GM19099 (cell line): ENCODE measurements around the gene LHX3.

Experiments
- POLR2A ChIP-seq: IDR thresholded peaks from 3 replicates; pipeline ENCODE4 v1.6.1; 2011; ENCODE audit warnings: low read depth; ENCODE audit not compliant: insufficient read length; ENCODE audit errors: extremely low read depth

Gene LHX3

DNA sequence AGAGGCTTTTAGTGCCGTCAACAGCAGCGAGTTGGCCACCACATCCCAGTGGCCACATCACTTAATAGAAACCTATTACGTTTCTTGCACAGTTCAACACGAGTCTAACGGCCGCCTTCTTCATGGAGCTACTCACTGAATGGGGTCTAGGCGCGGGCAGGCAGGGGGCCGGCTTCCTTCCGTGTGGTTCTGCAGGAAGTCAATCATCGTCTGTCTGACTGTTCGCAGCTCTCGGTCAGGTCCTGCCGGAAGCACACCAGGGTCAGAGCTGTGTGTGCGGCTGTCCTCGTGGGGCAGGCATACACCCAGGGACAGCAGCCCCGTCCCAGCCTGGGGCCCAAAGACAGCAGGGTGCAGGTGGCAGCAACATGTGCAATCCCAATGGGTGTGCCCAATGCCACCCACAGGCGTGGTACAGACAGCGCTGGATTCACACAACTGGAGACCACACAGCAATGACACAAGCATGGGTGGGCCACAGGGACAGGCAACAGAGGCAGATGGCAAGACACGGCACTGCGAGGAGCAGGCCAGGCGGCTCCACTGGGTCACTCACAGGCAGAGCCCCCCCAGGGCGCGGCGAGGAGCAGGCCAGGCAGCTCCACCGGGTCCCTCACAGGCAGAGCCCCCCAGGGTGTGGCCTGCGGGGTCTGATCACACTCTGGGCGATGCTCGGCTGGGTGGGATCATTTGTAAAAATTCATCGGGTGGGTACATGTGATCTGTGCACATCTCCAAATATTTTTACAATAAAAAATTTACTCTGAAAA lies 19.1 kb upstream of the LHX3 start:
- no peak for TF ChIP-seq POLR2A

DNA sequence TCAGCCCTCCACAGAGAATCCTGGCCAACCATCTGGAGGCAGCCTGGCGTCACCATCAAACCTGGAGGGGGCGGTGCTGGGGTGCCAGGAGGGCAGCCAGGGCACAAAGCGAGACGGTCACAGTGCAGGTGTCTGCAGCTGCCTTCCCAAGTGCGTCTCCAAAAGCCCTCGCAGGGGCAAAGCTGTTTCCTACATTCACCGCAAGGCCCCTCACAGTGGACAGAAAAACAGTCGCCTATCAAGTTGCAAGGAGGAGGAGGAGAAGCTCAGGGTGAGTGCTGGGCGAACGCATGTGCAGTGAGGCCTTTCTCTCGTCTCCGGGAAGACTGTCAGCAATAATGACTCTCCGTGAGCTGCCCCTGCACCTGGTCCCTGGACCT lies 18.0 kb upstream of the LHX3 start:
- TF ChIP-seq POLR2A: no peak

DNA sequence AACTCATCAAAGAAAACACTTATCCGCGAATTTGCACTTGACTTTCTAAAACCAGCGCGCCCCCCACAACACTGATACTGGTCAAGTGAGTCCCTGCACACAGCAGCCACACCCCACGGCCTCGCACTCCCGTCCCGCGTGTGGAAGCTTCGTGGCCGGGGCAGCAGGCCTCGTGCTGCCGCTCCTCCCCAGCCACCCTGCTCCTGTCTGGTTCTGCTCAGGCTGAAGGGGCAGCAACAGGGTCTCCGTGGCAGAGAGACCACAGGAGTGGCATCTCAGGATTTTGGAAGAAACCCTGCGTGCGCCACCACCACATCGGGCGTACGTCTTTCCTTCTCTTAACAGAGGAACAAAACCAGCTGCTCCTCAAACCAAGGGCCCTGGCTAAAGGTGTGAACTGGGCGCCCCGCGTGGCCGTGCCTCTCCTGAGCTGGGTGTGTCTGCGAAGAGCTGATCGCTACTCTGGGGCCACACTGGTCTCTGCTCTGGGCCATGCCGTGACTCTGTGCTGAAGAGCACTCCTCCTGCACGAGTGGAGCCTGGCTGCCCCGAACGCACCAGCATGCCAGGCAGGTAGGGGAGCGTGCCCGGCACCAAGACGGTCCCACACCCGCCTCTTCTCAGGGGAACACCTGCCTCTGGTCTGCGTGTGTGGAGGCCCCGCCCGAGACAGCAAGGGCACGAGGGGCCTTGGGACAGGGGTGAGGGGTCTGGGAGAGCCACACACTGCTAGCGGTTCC lies 17.4 kb upstream of the LHX3 start:
- no peak for TF ChIP-seq POLR2A

DNA sequence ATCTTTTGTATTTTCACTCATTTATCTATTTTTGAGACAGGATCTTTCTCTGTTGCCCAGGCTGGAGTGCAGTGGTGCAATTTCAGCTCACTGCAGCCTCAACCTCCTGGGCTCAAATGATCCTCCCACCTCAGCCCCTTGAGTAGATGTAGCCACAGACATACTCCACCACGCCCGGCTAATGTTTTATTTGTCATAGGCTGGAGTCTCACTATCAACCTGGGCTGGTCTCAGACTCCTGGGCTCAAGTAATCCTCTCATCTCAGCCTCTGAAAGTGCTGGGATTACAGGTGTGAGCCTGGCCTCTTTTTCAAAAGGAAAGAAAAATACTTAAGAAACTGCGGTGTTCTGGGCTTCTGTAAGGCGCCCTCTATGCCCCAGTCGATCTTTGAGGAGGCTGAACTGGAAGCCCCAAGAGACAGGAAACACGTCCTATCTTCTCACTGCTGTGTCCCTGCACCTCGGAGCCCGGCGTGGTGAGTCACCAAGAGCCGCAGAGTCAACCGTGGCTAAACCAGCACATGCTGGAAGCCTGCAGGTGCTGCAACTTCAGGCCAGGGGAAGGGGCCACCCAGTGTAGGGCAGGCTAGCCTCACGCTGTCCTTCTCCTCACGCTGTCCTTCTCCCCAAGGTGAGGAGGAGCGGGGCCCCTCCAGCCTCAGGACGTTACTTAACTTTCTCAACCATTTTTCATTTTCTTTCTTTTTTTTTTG lies 15.2 kb upstream of the LHX3 start:
- no peak for TF ChIP-seq POLR2A

DNA sequence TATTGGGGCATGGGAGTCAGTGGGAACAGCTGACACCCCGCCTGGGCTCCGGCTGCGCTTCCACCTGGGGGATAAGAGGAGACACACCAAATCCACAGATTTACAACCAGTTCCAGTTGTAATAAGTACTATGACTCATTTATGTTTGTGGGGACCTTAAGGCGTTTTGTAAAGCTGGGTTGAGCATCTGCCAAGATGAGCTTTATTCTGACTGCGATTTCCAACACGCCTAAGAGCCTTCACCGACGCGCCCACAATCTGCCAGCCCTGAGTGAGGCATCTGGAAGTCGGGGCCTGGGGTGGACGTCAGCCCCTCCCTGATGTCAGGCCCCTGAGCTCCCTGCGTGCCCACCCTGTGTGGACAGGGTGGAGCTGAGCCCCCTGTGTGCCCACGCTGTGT lies 14.3 kb upstream of the LHX3 start:
- no peak for TF ChIP-seq POLR2A

DNA sequence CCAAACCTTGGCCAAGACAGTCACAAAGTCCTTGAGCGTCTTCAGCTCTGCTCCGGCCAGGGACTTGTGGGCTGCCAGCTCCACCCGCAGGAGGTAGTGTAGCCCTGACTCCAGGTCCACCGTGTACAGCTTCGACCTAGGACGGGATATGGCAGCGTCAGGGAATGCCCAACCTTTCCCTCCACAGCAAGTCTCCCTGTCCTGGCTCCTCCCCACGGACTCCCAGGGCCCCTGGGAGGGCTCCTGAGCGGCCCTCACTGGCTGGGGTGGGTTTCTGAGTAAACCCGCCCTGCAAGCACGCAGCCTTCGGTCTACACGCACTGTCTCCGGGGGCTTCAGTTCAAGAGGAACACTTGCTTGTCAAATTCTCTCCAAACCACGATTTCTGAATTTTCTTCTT lies 13.7 kb upstream of the LHX3 start:
- no peak for TF ChIP-seq POLR2A

DNA sequence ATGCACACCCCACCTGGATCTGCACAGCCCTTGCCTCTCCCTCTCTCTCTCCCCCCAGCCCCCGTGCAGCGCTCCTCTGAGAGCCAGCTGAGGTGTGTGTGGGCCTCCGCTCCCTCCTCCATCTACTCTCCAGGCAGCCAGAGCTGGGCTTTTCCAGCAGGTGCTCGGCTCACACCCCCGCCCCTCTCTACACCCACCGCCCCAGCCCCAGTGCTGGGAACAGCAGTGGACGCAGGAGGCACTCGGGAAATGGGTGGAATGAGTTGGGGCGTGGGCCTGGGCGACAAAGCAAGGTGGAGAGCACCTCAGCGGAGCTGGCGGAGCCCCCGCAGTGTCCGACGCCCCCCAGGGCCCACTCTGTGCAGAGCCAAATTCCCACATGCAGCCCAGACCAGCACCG lies 13.3 kb upstream of the LHX3 start:
- no peak for TF ChIP-seq POLR2A

DNA sequence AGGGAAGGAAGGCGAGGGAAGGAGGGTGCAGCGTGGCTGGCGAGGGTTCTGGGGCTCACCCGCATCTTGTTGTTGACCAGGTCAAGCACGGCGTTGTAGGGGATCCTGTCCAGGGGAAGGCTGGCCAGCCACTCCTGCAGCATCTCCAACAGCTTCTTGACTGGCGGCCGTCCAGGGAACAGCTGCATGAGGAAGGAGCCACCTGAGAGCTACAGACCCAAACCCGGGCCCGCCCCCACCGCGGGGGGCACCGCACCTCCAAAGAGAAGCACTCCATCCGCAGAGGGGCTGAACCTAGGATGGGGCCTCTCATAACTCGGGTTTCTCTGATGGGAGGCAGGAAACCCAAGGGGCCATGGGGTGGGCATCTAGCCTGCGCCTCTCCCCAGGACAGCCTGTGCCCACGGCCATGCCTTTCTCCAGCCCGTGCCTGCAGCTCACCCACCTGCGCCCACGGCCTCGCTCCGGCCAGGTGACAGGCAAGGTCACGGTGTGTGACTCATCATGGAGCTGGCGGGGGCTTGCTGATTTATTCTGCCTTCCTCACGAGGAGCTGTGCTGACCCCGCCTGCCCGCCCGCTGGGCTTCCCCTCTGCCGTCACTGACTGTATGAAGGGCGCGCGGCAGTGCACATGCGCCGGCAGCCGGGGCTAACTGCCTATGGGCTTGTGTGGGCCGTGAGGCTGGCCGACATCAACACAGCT lies 11.8 kb upstream of the LHX3 start:
- TF ChIP-seq POLR2A: no peak

DNA sequence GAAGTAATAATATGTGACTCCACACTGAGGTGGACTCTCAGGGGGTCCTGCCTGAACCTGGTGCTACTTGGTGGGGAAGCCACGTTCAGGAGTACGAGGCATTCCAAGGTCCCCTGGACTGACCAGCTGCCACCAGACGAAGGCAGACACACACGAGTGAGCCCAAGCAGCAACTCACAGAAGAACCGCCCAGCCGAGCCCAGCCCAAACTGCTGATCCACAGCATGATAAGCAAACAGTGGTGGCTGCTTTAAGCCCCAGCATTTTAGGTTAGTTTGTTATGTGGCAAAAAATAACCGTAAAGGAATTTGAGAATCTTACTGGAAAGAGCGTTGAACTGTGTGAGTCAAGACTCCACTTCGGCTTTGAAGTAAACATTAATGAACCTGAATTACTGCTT lies 8.8 kb upstream of the LHX3 start:
- no peak for TF ChIP-seq POLR2A

DNA sequence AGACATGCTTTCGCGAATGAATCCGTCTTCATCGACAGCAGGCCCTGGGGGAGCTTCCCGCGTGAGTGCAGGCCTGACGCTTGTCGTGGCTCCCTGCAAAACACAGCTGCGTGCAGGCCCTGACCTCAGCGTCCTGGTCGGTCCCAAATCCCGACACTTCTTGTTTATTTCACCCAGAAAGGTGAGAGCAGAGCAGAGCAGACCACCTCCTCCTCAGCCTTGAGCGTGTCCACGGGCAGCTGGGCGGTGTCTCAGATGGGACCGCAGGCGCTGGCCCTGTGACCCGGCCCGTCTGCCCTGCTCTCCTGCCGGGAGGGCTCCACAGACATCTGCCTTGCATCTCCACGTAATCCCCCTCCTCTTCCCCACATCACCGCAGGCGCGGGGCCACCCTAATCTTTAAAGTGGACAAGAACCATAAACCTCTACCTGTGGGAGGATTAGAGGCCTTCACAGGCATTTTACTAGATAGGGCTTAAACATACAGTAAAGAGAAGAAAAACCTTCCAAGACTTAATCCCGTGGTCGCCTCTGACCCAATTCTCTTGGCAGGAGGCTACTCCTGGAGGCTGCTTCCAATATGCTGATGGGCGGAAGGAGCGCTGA lies 7.5 kb upstream of the LHX3 start:
- TF ChIP-seq POLR2A: no peak

DNA sequence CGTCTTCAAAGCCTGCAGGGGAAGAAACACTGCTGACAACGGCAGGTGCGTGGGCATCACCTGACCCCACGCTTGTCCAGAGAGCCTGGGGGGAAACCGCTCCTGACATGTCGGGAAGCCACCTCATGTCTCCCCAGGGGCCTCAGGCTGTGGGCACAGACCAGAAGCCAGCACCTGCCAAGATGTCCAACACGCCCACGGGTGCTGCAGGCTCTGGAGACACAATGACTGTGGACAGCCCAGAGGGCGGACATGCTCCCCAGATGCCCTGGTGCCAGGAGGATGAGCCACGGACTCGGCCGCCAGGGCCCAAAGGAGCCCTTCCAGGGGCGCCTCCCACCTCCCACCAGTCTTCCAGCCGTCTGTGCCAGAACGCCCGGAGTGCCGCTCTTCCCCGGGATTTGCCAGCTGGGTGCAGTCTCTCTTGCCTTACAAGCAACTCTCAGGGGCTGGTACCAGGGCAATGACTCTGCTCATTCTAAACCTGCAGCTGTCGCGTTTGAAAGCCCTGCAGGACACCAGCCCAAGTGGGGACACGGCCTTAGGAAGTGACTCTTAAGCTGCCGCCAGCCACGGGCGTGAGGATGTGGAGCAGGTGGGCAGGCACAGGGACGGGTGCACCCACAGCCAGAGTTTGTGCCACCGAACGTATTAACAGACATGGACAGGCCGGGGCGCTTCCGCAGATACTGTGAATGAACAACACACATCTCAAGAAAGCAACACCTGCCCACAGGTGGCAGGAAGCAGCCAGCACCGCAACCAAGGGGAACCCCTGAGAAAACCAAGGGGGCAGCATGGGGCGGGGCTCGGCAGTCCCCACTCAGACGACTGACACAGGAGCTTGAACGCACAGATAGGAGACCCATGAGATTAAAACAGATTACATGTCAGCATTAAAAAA lies 6.8 kb upstream of the LHX3 start:
- TF ChIP-seq POLR2A: no peak

DNA sequence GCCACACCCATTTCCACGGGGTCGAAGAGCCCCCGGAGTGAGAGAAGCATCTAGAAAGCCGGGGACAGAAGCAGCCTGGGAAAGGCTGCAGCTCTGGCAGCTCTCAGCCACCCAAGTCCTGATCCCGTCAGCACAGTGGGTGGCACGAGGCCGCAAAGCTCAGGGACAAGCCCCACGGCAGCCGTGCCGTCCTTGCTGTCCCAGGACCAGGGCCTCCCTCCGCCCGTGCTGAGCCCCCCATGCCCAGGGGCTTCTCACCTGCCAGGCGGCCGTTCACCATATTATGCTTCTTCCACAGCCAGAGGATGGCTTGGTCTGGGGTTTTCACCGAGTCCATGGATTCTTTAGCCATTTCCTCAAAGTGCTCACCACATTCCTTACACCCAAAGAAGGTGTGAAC lies 6.1 kb upstream of the LHX3 start:
- no peak for TF ChIP-seq POLR2A

DNA sequence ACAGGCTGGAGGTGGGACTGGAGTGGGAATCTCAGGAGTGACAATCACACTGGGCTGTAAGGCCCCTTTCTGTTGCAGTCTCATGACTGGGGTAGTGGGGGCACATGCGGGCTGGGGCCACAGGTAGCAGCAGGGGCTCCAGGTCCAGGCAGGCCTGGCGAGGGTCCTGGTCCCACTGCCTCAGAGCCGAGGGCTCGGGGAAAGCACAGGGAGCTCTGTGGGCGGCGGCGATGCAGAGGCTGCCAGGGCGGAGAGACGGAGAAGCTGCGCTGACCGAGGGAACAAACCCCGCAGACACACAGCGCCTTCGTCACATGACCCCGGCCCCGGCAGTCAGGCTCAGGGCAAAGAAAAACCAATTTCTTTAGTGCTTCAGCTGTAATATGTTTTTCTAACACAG lies 5.3 kb upstream of the LHX3 start:
- no peak for TF ChIP-seq POLR2A

DNA sequence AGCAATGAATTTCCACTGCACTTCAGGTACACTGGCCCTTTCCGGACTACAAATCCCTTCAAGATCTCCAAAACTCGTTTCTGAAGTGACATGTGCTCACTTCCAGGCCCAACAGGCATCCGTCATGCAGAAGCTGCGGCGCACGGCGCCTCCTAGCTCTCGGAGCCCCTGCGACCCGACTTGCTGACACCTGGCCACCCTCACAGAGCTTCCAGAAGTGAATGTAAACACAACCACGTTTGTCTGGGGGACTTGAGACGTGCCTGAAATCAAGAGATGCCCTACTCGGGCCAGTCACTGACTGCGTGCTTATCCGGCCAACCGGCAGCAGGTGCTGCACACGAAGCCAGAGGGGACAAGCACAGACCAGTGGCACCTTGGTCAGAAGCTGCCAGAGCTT lies 4.9 kb upstream of the LHX3 start:
- no peak for TF ChIP-seq POLR2A
